Vagina (tissue), 2 donors: Measurements from ENCODE around the gene CDH13.

Experiments
- POLR2A ChIP-seq, 2 donors: fragments of 450-650 bp; IDR thresholded peaks; one replicate each; pipeline ENCODE4 v1.6.1; 2017; ENCODE audit warnings: antibody characterized with exemption in 2 of 2, mild to moderate bottlenecking in 2 of 2, moderate library complexity in 2 of 2
- TF ChIP-seq, protein P1 (sequence below), 3 experiments: fragments of 450-650 bp in 2 of 3; fragments of 200-600 bp in 1 of 3; sonication (generic) in 1 of 3; IDR thresholded peaks; one replicate each; pipeline ENCODE4 v1.5.1; 2017 to 2019; ENCODE audit warnings: antibody characterized with exemption in 3 of 3, mild to moderate bottlenecking in 2 of 3, moderate library complexity in 2 of 3

- no peak for TF ChIP-seq POLR2A (IDR thresholded peaks at IDR 0.05)
- TF ChIP-seq, protein P1, sequence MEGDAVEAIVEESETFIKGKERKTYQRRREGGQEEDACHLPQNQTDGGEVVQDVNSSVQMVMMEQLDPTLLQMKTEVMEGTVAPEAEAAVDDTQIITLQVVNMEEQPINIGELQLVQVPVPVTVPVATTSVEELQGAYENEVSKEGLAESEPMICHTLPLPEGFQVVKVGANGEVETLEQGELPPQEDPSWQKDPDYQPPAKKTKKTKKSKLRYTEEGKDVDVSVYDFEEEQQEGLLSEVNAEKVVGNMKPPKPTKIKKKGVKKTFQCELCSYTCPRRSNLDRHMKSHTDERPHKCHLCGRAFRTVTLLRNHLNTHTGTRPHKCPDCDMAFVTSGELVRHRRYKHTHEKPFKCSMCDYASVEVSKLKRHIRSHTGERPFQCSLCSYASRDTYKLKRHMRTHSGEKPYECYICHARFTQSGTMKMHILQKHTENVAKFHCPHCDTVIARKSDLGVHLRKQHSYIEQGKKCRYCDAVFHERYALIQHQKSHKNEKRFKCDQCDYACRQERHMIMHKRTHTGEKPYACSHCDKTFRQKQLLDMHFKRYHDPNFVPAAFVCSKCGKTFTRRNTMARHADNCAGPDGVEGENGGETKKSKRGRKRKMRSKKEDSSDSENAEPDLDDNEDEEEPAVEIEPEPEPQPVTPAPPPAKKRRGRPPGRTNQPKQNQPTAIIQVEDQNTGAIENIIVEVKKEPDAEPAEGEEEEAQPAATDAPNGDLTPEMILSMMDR (IDR thresholded peaks at IDR 0.05), result no peak
Observed at GRCh38 chr16:83817022-83817421, 1190.3 kb downstream of the CDH13 start.
